Stimulated activated CD8-positive, alpha-beta memory T cell treated with anti-CD3 and anti-CD28 coated beads, Interleukin-2, amount 100 ng/mL, for 48 hours (primary cell): Measurements from ENCODE around the gene VAV3.

Experiments used
- DNase-seq, 2 donors: peaks; one replicate each; pipeline ENCODE4 v3.0.0-alpha.2; 2020; ENCODE audit warnings: low read depth in 2 of 2

The VAV3 gene

DNA sequence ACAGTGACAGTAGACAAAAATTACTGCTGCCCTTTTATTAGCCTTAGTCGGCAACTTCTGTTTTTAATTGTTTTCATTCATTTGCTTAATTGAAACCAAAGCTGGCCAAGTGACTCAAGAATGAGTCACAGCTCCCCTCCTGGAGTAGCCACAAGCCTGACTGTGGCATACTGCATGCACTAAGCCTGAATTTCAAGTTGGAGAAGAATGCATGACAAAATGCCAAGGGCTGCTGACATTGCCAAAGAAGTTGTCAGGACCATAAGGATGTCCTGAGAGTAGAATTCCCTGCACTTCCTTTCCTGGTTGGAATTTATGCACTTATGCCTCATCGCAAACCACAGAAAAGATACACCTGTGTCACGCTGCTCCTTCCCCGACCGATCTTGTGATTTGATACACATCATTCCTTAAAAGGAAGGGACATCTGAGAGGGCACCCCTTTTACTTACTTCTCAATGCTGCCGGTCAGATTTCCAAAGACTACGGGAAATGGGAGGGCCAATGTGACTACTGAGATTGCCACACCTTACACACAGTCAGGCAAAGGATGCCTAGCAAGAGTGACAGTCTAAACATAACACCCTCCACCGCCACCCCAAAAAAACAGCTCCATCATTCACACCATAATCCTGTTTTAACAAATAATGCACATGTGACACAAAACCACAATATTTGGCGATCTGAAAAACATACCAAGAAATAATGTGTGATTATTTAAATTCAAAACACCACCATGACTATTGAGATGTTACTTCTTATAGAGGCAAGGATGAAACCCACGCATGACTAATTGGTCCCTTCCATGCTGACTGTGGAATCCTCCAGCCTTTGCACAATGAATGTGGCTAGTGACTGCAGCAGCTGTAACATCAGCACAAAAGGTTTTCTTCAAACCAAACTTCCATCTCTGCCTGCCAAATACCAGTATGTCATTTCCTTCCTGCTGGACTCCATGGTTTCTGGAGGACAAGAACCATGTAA, 28.2 kb downstream of the VAV3 start:
- no peak for DNase-seq

- no peak for DNase-seq
These were observed 29.4 kb downstream of the VAV3 start for GRCh38 chr1:107935396-107936064.

GRCh38 chr1:107934578-107934977, 30.4 kb downstream of the VAV3 start:
- no peak for DNase-seq

DNA sequence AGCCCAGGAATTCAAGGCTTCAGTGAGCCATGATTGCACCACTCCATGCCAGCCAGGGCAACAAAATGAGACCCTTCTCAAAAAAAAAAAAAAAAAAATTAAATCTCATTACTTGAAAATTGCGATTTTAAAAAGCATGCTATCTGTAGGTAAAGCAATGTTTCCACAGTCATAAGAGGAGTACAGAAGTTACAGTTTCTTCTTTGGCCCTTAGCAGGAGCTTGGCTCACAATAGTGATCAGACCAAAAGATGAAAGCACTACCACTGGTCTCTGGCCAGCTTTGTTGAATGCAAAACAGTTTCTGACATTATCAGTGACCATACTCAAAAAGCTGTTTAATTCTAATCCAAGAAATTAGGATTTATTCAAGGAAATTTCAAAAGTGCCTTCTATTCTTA, 31.2 kb downstream of the VAV3 start:
- no peak for DNase-seq

GRCh38 chr1:107930292-107930691, 34.7 kb downstream of the VAV3 start:
- DNase-seq = no peak

GRCh38 chr1:107927820-107928219, 37.2 kb downstream of the VAV3 start:
- no peak for DNase-seq

DNA sequence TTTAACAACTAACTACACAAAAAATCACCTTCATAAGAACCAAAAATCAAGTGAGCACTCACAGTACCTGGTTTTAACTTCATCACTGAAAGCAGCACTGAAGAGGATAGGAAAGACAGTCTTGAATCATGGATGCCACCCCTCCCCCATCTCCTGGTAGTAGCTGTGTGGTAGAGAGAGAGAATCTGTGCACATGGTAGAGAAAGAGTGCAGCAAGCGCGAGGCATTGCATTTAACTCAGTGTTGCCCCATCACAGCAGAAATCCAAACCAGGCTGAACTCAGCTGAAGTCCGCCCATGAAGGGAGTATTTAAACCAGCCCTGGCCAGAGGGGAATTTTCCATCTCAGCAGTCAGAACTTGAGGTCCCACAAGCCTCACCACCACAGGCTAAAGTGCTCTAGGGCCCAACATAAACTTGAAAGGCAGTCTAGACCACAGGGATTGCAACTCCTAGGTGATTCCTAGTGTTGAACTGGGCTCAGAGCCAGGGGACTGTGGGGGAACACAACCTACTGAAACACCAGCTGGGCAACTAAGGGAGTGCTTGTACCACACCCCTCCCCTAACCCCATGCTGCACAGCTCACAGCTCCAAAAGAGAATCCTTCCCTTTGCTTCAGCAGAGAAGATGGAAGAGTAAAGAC, 38.4 kb downstream of the VAV3 start:
- DNase-seq = no peak

GRCh38 chr1:107925565-107925964, 39.4 kb downstream of the VAV3 start:
- DNase-seq = no peak

- no peak for DNase-seq
These were observed 44.0 kb downstream of the VAV3 start for GRCh38 chr1:107920999-107921398.

DNA sequence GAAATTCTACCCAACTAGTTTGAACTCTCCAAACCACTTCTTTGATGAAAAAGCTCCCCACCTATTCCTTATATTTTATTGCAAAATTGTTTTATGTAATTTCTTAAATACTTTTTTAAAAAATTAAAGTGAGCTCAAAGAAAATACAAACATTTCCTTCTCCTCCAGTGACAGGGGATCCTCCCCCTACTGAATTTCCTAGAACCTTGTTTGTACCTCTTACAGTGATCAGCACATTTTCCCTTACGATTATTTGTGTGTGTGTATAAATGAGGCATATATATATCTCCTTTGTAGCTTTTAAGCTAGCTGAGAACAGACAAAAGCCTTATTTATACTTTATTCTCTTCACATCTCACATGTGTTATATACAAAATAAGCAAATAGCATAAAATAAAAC, 44.4 kb downstream of the VAV3 start:
- no peak for DNase-seq

- no peak for DNase-seq
These were observed 45.0 kb downstream of the VAV3 start for GRCh38 chr1:107919953-107920352.

- no peak for DNase-seq
These were observed 50.7 kb downstream of the VAV3 start for GRCh38 chr1:107914119-107914765.

DNA sequence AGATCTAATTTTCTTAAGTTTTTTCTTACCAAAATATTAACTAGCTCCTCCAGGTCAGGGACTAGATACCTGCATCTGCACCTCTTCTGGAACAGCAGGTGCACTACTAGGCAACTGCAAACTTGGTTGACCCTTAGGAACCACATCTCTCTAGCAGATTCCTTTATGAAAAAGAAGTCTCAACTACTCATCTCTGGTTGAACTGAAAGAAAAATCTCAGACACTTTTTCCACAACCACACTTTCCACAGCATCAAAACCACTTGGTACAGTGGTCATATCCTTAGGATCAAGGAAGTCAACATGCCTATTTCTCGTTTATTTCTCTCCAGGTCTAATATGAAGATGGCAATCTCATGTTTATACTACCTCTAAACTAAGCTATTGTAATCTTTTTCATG, 52.3 kb downstream of the VAV3 start:
- no peak for DNase-seq

DNA sequence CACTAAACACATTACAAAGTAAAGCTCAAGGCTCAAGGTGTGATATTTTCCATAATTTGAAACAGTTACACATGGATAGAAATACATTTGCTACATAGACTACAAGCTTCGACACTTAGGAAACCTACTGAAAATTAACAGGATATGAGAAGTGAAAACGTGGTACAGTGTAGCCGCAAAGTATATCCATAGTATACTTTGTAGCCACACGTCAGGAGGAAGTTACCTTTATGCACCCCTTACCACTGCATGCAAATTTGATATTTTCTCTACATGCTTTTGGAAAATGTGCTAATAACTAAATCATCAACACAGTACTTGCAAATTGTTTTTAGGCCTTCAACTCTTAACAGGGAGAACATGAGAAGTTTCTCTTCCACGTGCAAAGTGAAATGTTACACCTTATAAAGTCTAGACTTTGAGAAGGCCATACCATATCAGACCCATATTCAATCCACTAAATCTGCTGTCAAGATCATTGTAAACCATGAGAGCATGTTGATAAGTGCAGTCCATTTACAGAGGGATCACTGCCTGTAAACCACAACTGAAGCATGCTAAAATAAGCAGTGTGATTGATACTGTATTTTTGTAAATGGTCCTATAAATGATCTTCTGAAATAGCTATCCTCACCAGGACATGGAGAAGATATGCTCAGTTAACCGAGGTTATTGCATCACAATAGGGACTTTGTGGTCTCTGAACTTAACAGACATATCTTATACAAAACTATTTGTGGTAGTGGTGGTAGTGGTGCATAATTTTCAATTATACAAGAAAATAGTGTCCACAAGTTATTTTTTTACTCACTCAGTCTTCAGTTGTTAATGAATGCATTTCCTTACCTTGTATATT, 64.7 kb downstream of the VAV3 start:
- DNase-seq = no peak

- DNase-seq = no peak
These were observed 65.3 kb downstream of the VAV3 start for GRCh38 chr1:107899655-107900054.

GRCh38 chr1:107897438-107898345, 67.3 kb downstream of the VAV3 start:
- no peak for DNase-seq

DNA sequence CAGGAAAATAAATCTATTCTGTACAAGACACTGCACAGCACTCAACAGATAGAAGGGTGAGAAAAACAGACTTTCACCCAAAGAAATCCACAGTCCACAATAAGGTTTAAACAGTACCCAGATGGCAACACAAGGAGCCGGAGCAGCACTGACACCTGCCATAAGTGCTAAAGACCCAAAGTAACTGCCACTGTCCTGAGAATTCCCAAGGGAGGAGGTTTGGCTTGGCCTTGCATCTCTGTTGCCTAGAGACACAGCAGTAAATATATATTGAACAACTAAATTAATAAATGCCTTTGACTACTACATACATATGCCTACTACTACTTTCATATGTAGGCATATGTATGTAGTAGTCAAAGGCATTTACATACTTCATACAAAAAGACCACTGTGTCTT, 68.0 kb downstream of the VAV3 start:
- no peak for DNase-seq

- no peak for DNase-seq
These were observed 68.6 kb downstream of the VAV3 start for GRCh38 chr1:107896401-107896800.

DNA sequence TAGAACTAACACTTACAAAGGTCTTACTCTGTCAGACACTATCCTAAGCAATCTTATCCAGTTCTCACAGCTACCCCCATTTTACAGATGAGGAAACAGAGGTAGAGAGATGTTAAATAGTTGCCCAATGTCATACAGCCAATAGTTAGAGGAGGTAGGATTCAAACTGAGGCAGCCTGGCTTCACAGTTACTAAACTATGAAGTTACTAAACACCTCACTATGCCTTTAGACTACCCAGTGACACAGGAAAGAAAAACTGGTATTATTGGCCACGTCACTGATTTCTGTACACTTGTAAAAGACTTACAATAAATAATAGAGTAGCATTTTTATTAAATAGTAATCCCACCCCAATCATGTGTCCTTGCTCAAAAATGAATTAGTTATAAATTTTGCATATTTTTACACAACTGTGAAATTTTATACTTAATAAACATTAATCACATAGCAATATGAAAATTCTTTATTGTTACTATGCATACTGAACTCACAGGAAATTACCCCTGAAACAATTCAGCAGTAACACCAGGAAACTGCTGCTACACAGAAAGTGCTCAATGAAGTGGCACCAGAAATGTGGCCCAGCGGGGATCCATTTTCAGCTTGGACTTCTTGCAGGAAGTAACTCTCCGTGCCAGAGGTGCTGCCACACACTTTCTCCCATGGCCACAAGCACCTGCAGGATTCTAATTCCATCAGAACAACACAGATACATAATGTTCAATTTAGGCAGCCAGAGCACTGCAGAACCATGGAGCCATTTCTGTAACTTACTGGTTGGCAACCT, 69.4 kb downstream of the VAV3 start:
- DNase-seq = no peak
